Endometrial microvascular endothelial cells (primary cell): Measurements from ENCODE around the gene RPL34. TPM values are rescaled to one million over a fixed set of nuclear protein-coding genes. Genes with fewer than 3 reads are reported as not detected.

Source experiments
- total RNA-seq: library from RNA; depleted of rRNA; stranded (reverse); fragments of >200 nt; gene quantifications from one replicate; pipeline ENCODE4 v1.2.3, GENCODE V29; 2015; ENCODE audit errors: inconsistent ontology term

The RPL34 gene
- total RNA-seq, 1 donor from 2014 or later = 618 TPM

Other genes with a start within 250 kb of the RPL34 start
- gene OSTC, start 30.0 kb downstream of the RPL34 start, total RNA-seq = 174 TPM
- not detected for gene ETNPPL, start 142.5 kb downstream of the RPL34 start, total RNA-seq